MM.1S (cell line): ENCODE measurements around the gene MEGF10.

Experiments used
- CTCF ChIP-seq: fragments of 300-600 bp; sonication (generic); IDR thresholded peaks from 2 replicates; pipeline ENCODE4 v1.5.1; 2016; ENCODE audit warnings: antibody characterized with exemption, low read length, mixed read lengths
- EZH2 ChIP-seq: fragments of 300-600 bp; sonication (generic); optimal IDR thresholded peaks from 2 replicates; pipeline ENCODE3; 2017; ENCODE audit warnings: low read depth, mild to moderate bottlenecking, antibody characterized with exemption, low read length, mixed read lengths
- EZH2phosphoT487 ChIP-seq: fragments of 300-600 bp; sonication (generic); IDR thresholded peaks from 2 replicates; pipeline ENCODE4 v1.6.1; 2018; ENCODE audit warnings: antibody characterized with exemption, low read length

- no peak for TF ChIP-seq CTCF
- no peak for TF ChIP-seq EZH2
- no peak for TF ChIP-seq EZH2phosphoT487
Observed at GRCh38 chr5:127404190-127404589, 113.6 kb downstream of the MEGF10 start.
